Neutrophil (primary cell): Measurements from ENCODE around the gene NCOA6.

Experiments used
- H3K27ac ChIP-seq: fragments of 200-600 bp; sonication (generic); 2 replicates; pipeline ENCODE4 v1.5.1; 2016; ENCODE audit warnings: mild to moderate bottlenecking, moderate library complexity
- H3K27me3 ChIP-seq: fragments of 200-600 bp; sonication (generic); 2 replicates; pipeline ENCODE4 v1.6.0; 2016; ENCODE audit warnings: mild to moderate bottlenecking
- H3K36me3 ChIP-seq: fragments of 200-600 bp; sonication (generic); 2 replicates; pipeline ENCODE4 v1.5.1; 2017
- H3K4me1 ChIP-seq, 2 experiments: fragments of 200-600 bp in 1 of 2; sonication (generic) in 1 of 2; 1 replicate in 1 of 2; 2 replicates in 1 of 2; pipeline versions ENCODE4 v1.5.1 to v1.6.1; 2013 to 2016; ENCODE audit warnings: low read depth in 1 of 2, low read length in 1 of 2, mild to moderate bottlenecking in 1 of 2, moderate library complexity in 1 of 2; ENCODE audit not compliant: control insufficient read depth in 1 of 2, insufficient read depth in 1 of 2
- H3K4me3 ChIP-seq, 2 experiments: fragments of 200-600 bp in 1 of 2; sonication (generic) in 1 of 2; 1 replicate in 1 of 2; 2 replicates in 1 of 2; pipeline ENCODE4 v1.5.1; 2013 to 2016; ENCODE audit warnings: low read depth in 1 of 2, low read length in 1 of 2, mild to moderate bottlenecking in 1 of 2, moderate library complexity in 1 of 2
- H3K9me3 ChIP-seq: fragments of 200-600 bp; sonication (generic); 2 replicates; pipeline ENCODE4 v1.5.1; 2016
- CTCF ChIP-seq: fragments of 200-600 bp; sonication (generic); IDR thresholded peaks from 2 replicates; pipeline ENCODE4 v1.5.1; 2016; ENCODE audit warnings: antibody characterized with exemption

NCOA6 gene

GRCh38 chr20:34746674-34747073 is 78.8 kb downstream of the NCOA6 start:
- no peaks in the 10 kb centered on the region for H3K9me3 ChIP-seq
- no peak overlapping the region for H3K27ac ChIP-seq
- H3K36me3 ChIP-seq = peaks cover 93% of the 10 kb centered on the region
- TF ChIP-seq CTCF = no peak
- no peaks in the 10 kb centered on the region for H3K27me3 ChIP-seq
- H3K4me3 ChIP-seq = no peak overlapping the region
- no peaks in the 10 kb centered on the region for H3K4me1 ChIP-seq

GRCh38 chr20:34744847-34745246 is 80.6 kb downstream of the NCOA6 start:
- no peak for TF ChIP-seq CTCF
- Histone ChIP-seq H3K27ac (no peak overlapping the region), H3K9me3 (no peaks in the 10 kb centered on the region), H3K36me3 (peaks cover 96% of the 10 kb centered on the region), H3K4me1 (no peaks in the 10 kb centered on the region), H3K4me3 (no peak overlapping the region), H3K27me3 (no peaks in the 10 kb centered on the region)

- Histone ChIP-seq H3K27ac (no peak overlapping the region), H3K9me3 (no peaks in the 10 kb centered on the region), H3K27me3 (no peaks in the 10 kb centered on the region), H3K36me3 (peaks cover 96% of the 10 kb centered on the region), H3K4me1 (no peaks in the 10 kb centered on the region), H3K4me3 (no peak overlapping the region)
- TF ChIP-seq CTCF = no peak
These were observed 81.1 kb downstream of the NCOA6 start for GRCh38 chr20:34744340-34744739.

- no peak overlapping the region for H3K27ac ChIP-seq
- peaks cover 94% of the 10 kb centered on the region for H3K36me3 ChIP-seq
- H3K9me3 ChIP-seq = no peaks in the 10 kb centered on the region
- TF ChIP-seq CTCF = no peak
- no peaks in the 10 kb centered on the region for H3K4me1 ChIP-seq
- no peaks in the 10 kb centered on the region for H3K27me3 ChIP-seq
- H3K4me3 ChIP-seq = no peak overlapping the region
These were observed 82.4 kb downstream of the NCOA6 start for GRCh38 chr20:34743039-34743438.

- Histone ChIP-seq H3K4me3 (no peak overlapping the region), H3K4me1 (no peaks in the 10 kb centered on the region), H3K36me3 (peaks cover 74% of the 10 kb centered on the region), H3K27me3 (no peaks in the 10 kb centered on the region), H3K9me3 (no peaks in the 10 kb centered on the region), H3K27ac (no peak overlapping the region)
- no peak for TF ChIP-seq CTCF
These were observed 89.2 kb downstream of the NCOA6 start for GRCh38 chr20:34736106-34736735.
